ENCODE data around the gene GNG8. TPM values are rescaled to one million over a fixed set of nuclear protein-coding genes. Genes with fewer than 3 reads are reported as not detected.

The GNG8 gene
- total and polyA plus RNA-seq, 9 of the 15 experiments (the other 6 are each of a cell fraction or from before 2014, with no cell fraction given): 1.3 TPM; not detected in 8

GRCh38 chr19:46661735-46662592, 26.0 kb upstream of the GNG8 start (continued):
- TF ChIP-seq REST (IDR thresholded peaks at IDR 0.05; ENCODE audit: borderline replicate concordance) (peak; percentile 95), REST (CRISPR knock-in tag; IDR thresholded peaks at IDR 0.05; ENCODE audit: low read depth) (no peak), ARID1B (IDR thresholded peaks at IDR 0.05) (no peak), PBX2 (CRISPR knock-in tag; IDR thresholded peaks at IDR 0.05; ENCODE audit: low read depth) (no peak), PBX2 (tag; conservative IDR thresholded peaks at IDR 0.05; ENCODE audit: low read depth) (no peak), GTF2F1 (IDR thresholded peaks at IDR 0.05; ENCODE audit: low read depth, low read length) (no peak), ZC3H11A (IDR thresholded peaks at IDR 0.05; ENCODE audit: low read depth, low read length) (no peak), ZKSCAN1 (IDR thresholded peaks at IDR 0.05; ENCODE audit: low read depth, low read length) (no peak), HCFC1 (IDR thresholded peaks at IDR 0.05; ENCODE audit: low read depth, low read length) (no peak), MEIS2 (IDR thresholded peaks at IDR 0.05; ENCODE audit: partially characterized antibody) (no peak), KDM1A (IDR thresholded peaks at IDR 0.05) (peak; percentile 85 to 93), RAD21 (CRISPR knock-in tag; conservative IDR thresholded peaks at IDR 0.05 in 1 of 2, IDR thresholded peaks at IDR 0.05 in 1 of 2) (peak; percentile 98 to 99), BRF1 (IDR thresholded peaks at IDR 0.05; ENCODE audit: borderline replicate concordance, extremely low read depth, insufficient read length) (no peak)
- TF ChIP-seq, protein P1, sequence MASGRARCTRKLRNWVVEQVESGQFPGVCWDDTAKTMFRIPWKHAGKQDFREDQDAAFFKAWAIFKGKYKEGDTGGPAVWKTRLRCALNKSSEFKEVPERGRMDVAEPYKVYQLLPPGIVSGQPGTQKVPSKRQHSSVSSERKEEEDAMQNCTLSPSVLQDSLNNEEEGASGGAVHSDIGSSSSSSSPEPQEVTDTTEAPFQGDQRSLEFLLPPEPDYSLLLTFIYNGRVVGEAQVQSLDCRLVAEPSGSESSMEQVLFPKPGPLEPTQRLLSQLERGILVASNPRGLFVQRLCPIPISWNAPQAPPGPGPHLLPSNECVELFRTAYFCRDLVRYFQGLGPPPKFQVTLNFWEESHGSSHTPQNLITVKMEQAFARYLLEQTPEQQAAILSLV (tag; IDR thresholded peaks at IDR 0.05): no peak
- TF ChIP-seq, protein P2, sequence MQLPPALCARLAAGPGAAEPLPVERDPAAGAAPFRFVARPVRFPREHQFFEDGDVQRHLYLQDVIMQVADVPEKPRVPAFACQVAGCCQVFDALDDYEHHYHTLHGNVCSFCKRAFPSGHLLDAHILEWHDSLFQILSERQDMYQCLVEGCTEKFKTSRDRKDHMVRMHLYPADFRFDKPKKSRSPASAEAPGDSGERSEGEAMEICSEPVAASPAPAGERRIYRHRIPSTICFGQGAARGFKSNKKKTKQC (CRISPR knock-in tag; IDR thresholded peaks at IDR 0.05): no peak

Measured in K562 (cell line).